Spleen (tissue), 11 donors: ENCODE measurements around the gene CAMK1D. TPM values are rescaled to one million over a fixed set of nuclear protein-coding genes. Genes with fewer than 3 reads are reported as not detected.

Source experiments
- DNase-seq: peaks from one replicate; pipeline ENCODE4 v3.0.0-alpha.2; 2020
- H3K27ac ChIP-seq, 8 donors: fragments of 200-600 bp; sonication (generic) in 7 of 8; 1 replicate in 4 of 8; 2 replicates in 4 of 8; pipeline versions ENCODE4 v1.5.0 to v1.8.0; 2016 to 2021; ENCODE audit warnings: inconsistent platforms in 4 of 8, mild to moderate bottlenecking in 4 of 8, moderate library complexity in 1 of 8
- H3K27me3 ChIP-seq, 7 donors: fragments of 200-600 bp; sonication (generic) in 6 of 7; replicated peaks in 1 of 7; 1 replicate in 4 of 7; 2 replicates in 3 of 7; pipeline versions ENCODE4 v1.5.0 to v1.8.0; 2016 to 2021; ENCODE audit warnings: inconsistent platforms in 3 of 7, mild to moderate bottlenecking in 1 of 7
- H3K36me3 ChIP-seq, 6 donors: fragments of 200-600 bp; sonication (generic) in 5 of 6; 1 replicate in 4 of 6; 2 replicates in 2 of 6; pipeline versions ENCODE4 v1.5.0 to v1.8.0; 2016 to 2021; ENCODE audit warnings: inconsistent platforms in 2 of 6
- H3K4me1 ChIP-seq, 6 donors: fragments of 200-600 bp; sonication (generic) in 5 of 6; 1 replicate in 3 of 6; 2 replicates in 3 of 6; pipeline versions ENCODE4 v1.5.0 to v1.8.0; 2016 to 2021; ENCODE audit warnings: inconsistent platforms in 3 of 6
- H3K4me3 ChIP-seq, 8 donors: fragments of 200-600 bp; sonication (generic) in 7 of 8; 1 replicate in 4 of 8; 2 replicates in 4 of 8; pipeline versions ENCODE4 v1.5.0 to v1.8.0; 2016 to 2021; ENCODE audit warnings: inconsistent platforms in 4 of 8, mild to moderate bottlenecking in 4 of 8, moderate library complexity in 2 of 8
- H3K9me3 ChIP-seq, 8 donors: fragments of 200-600 bp; sonication (generic) in 7 of 8; 1 replicate in 4 of 8; 2 replicates in 4 of 8; pipeline versions ENCODE4 v1.5.0 to v1.8.0; 2016 to 2021; ENCODE audit warnings: inconsistent platforms in 4 of 8
- POLR2A ChIP-seq, 3 donors: fragments of 450-650 bp; IDR thresholded peaks; one replicate each; pipeline ENCODE4 v1.5.1; 2017; ENCODE audit warnings: antibody characterized with exemption in 3 of 3, mild to moderate bottlenecking in 1 of 3
- POLR2AphosphoS5 ChIP-seq, 3 donors: sonication (generic); formaldehyde crosslinking; IDR thresholded peaks; one replicate each; pipeline ENCODE4 v1.5.1; 2017; ENCODE audit warnings: antibody characterized with exemption in 3 of 3
- WGBS, 5 donors: extraction: QIAGEN DNeasy Blood & Tissue Kit in 3 of 5; methylation state at CpG; one replicate each; pipeline versions ENCODE4 v1.1.5 to v1.1.7; 2013 to 2018; 5-methylcytosine and 5-hydroxymethylcytosine counted together
- intact Hi-C: fragments of 100-400 bp; cut with DNase I; formaldehyde crosslinking; loops from one replicate; pipeline ENCODE4 v1.15.0; 2023; ENCODE audit warnings: low total_unique reads
- polyA plus RNA-seq, 3 donors: library from polyadenylated mRNA; stranded (reverse); fragments of 200-250 nt; gene quantifications; one replicate each; pipeline ENCODE4 v1.2.1, GENCODE V29; 2013
- total RNA-seq, 7 donors: library from RNA; depleted of rRNA in 3 of 7; stranded (reverse); fragments of >200 nt in 3 of 7; fragmentation: NEBNext Ultra II Directional in 4 of 7; extraction: Animal tissue kit (Norgen Biotek cat#: 25700) in 4 of 7; gene quantifications; one replicate each; pipeline versions ENCODE4 v1.1.0 to v1.2.1, GENCODE V29; 2016 to 2021
- TF ChIP-seq, protein P1 (sequence below), 11 experiments: fragments of 200-600 bp in 7 of 11; fragments of 450-650 bp in 4 of 11; sonication (generic) in 4 of 11; IDR thresholded peaks in 8 of 11; conservative IDR thresholded peaks in 3 of 11; 1 replicate in 7 of 11; 2 replicates in 4 of 11; pipeline versions ENCODE4 v1.4.0 to v1.8.0; 2016 to 2021; ENCODE audit warnings: antibody characterized with exemption in 11 of 11, inconsistent platforms in 4 of 11, mild to moderate bottlenecking in 1 of 11
- donor health status: healthy with polysubstance abuse.
- donor health status: DM: no; HTN: no; CAD: no; lungs with moderate emphysema.
- donor health status: DM: no; HTN: no; CAD: no.
- donor health status: Bipolar disorder and iron deficiency.
- donor health status: healthy.
- donor health status: DM: no; HTN: no; CAD: no.
- donor health status: DM: yes; HTN: yes; CAD: no.

Gene CAMK1D
- total and polyA plus RNA-seq, 10 donors, result 6.8 to 34.5 (median 20.0) TPM

DNA sequence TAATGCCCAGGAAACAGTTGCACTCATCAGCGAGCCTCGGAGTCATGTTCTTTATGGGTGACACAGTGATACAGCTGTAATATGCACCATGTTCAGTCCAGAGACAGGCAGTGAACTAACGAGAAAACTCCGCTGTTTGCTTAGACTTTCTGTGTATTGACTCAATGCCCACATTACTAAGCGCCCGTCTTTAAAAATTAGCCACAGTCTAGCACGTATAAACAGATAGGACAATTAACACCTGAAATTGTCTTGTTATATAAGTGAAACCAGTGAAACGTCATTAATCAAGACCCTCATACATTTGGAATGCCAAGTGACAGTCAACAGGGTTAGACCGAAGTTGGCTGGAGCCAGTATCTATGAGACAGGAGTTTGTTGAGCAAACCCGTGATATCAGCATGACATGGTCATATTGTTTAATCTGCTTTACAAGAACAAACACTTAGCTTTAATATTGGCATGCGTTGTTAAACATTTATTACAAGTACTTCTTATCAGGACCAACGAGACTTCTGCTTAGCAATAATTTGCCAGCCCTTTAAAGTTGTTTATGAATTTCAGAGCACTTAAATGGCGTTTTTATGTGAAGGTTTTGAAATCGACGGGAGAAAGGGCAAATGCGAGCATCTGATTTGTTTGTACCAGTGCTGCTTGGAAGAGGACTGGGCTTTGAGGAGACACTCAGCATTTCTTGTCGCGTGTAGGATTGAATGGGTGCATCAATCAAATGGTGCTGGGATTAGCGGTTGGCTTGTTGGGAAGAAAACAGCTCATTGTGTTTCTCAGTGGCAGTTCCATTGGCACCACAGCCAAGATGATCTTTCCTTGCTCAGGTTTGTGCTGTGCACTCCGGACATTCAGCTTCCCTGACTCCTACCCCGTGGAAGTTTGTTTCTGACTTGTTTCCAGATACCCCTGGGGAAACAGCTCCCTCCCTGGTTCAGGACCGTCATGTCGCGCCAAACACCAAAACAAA lies 56.3 kb downstream of the CAMK1D start:
- H3K27ac ChIP-seq, result no peak overlapping the region
- intact Hi-C loops, result no loop called here
- H3K27me3 ChIP-seq, result no peaks in the 10 kb centered on the region
- DNase-seq, result no peak
- 85 to 92% (median 90%) methylated on average over 24 of the region's 24 CpGs for WGBS, 5 donors
- no peaks in the 10 kb centered on the region for H3K9me3 ChIP-seq
- TF ChIP-seq POLR2AphosphoS5 (IDR thresholded peaks at IDR 0.05), result no peak
- TF ChIP-seq, protein P1, sequence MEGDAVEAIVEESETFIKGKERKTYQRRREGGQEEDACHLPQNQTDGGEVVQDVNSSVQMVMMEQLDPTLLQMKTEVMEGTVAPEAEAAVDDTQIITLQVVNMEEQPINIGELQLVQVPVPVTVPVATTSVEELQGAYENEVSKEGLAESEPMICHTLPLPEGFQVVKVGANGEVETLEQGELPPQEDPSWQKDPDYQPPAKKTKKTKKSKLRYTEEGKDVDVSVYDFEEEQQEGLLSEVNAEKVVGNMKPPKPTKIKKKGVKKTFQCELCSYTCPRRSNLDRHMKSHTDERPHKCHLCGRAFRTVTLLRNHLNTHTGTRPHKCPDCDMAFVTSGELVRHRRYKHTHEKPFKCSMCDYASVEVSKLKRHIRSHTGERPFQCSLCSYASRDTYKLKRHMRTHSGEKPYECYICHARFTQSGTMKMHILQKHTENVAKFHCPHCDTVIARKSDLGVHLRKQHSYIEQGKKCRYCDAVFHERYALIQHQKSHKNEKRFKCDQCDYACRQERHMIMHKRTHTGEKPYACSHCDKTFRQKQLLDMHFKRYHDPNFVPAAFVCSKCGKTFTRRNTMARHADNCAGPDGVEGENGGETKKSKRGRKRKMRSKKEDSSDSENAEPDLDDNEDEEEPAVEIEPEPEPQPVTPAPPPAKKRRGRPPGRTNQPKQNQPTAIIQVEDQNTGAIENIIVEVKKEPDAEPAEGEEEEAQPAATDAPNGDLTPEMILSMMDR (IDR thresholded peaks at IDR 0.05 in 8 of 11, conservative IDR thresholded peaks at IDR 0.05 in 3 of 11), result no peak
- peaks cover 0 to 12% (median 0%) of the 10 kb centered on the region in 6 donors for H3K36me3 ChIP-seq
- H3K4me1 ChIP-seq, result peaks cover 0 to 10% (median 0%) of the 10 kb centered on the region in 6 donors
- no peak overlapping the region for H3K4me3 ChIP-seq

GRCh38 chr10:12406764-12407400 lies 57.5 kb downstream of the CAMK1D start:
- Histone ChIP-seq H3K36me3 (peaks cover 0 to 12% (median 0%) of the 10 kb centered on the region in 6 donors), H3K9me3 (no peaks in the 10 kb centered on the region), H3K4me1 (peaks cover 0 to 10% (median 0%) of the 10 kb centered on the region in 6 donors), H3K4me3 (no peak overlapping the region), H3K27ac (no peak overlapping the region), H3K27me3 (no peaks in the 10 kb centered on the region)
- TF ChIP-seq, protein P1 (IDR thresholded peaks at IDR 0.05 in 8 of 11, conservative IDR thresholded peaks at IDR 0.05 in 3 of 11), result no peak
- TF ChIP-seq POLR2AphosphoS5 (IDR thresholded peaks at IDR 0.05), result no peak
- TF ChIP-seq POLR2A (IDR thresholded peaks at IDR 0.05), result no peak
- intact Hi-C loops, result no loop called here
- 88 to 95% (median 91%) methylated on average over 9 of the region's 9 CpGs for WGBS, 5 donors
- peak; percentile 44 for DNase-seq

- DNase-seq, result no peak
- TF ChIP-seq POLR2A (IDR thresholded peaks at IDR 0.05), result no peak
- H3K27me3 ChIP-seq, result no peaks in the 10 kb centered on the region
- WGBS, 5 donors, result 91 to 97% (median 92%) methylated on average over 8 of the region's 8 CpGs
- no peak overlapping the region for H3K27ac ChIP-seq
- no peak overlapping the region for H3K4me3 ChIP-seq
- H3K36me3 ChIP-seq, result peaks cover 0 to 12% (median 0%) of the 10 kb centered on the region in 6 donors
- peaks cover 0 to 17% (median 2%) of the 10 kb centered on the region in 6 donors for H3K4me1 ChIP-seq
- intact Hi-C loops, result no loop called here
- no peaks in the 10 kb centered on the region for H3K9me3 ChIP-seq
Observed at GRCh38 chr10:12408472-12408871, 59.1 kb downstream of the CAMK1D start.

- intact Hi-C loops, result no loop called here
- Histone ChIP-seq H3K9me3 (no peaks in the 10 kb centered on the region), H3K36me3 (peaks cover 0 to 12% (median 0%) of the 10 kb centered on the region in 6 donors), H3K27ac (no peak overlapping the region), H3K27me3 (no peaks in the 10 kb centered on the region), H3K4me1 (peaks cover 0 to 17% (median 2%) of the 10 kb centered on the region in 6 donors), H3K4me3 (no peak overlapping the region)
- no peak for TF ChIP-seq POLR2A (IDR thresholded peaks at IDR 0.05)
- no peak for TF ChIP-seq POLR2AphosphoS5 (IDR thresholded peaks at IDR 0.05)
- TF ChIP-seq, protein P1 (IDR thresholded peaks at IDR 0.05 in 8 of 11, conservative IDR thresholded peaks at IDR 0.05 in 3 of 11), result no peak
- peak; percentile 18 for DNase-seq
- 75 to 87% (median 80%) methylated on average over 11 of the region's 11 CpGs for WGBS, 5 donors
Observed at GRCh38 chr10:12409161-12409560, 59.8 kb downstream of the CAMK1D start.
